ENCODE data around the gene OSBP2.

Gene OSBP2

GRCh38 chr22:30695351-30695851, 727 bp downstream of the OSBP2 start:
- ATAC-seq (ENCODE audit: low read depth) (no peak), DNase-seq (ENCODE audit: low spot score) (no peak)
- TF ChIP-seq, protein P1, sequence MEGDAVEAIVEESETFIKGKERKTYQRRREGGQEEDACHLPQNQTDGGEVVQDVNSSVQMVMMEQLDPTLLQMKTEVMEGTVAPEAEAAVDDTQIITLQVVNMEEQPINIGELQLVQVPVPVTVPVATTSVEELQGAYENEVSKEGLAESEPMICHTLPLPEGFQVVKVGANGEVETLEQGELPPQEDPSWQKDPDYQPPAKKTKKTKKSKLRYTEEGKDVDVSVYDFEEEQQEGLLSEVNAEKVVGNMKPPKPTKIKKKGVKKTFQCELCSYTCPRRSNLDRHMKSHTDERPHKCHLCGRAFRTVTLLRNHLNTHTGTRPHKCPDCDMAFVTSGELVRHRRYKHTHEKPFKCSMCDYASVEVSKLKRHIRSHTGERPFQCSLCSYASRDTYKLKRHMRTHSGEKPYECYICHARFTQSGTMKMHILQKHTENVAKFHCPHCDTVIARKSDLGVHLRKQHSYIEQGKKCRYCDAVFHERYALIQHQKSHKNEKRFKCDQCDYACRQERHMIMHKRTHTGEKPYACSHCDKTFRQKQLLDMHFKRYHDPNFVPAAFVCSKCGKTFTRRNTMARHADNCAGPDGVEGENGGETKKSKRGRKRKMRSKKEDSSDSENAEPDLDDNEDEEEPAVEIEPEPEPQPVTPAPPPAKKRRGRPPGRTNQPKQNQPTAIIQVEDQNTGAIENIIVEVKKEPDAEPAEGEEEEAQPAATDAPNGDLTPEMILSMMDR (IDR thresholded peaks at IDR 0.05; ENCODE audit: poor library complexity, severe bottlenecking): no peak
- H3K4me1 ChIP-seq (ENCODE audit: insufficient read depth, poor library complexity, severe bottlenecking): peaks cover 3% of the 10 kb centered on the region
- H3K27me3 ChIP-seq (ENCODE audit: insufficient read depth, poor library complexity, severe bottlenecking): no peaks in the 10 kb centered on the region
- no peak overlapping the region for H3K27ac ChIP-seq (ENCODE audit: poor library complexity, severe bottlenecking)
- no peaks in the 10 kb centered on the region for H3K9me3 ChIP-seq (ENCODE audit: severe bottlenecking)
- H3K36me3 ChIP-seq (ENCODE audit: low read depth): no peaks in the 10 kb centered on the region
- H3K4me3 ChIP-seq (ENCODE audit: severe bottlenecking): peak overlapping the region; percentile 50

DNA sequence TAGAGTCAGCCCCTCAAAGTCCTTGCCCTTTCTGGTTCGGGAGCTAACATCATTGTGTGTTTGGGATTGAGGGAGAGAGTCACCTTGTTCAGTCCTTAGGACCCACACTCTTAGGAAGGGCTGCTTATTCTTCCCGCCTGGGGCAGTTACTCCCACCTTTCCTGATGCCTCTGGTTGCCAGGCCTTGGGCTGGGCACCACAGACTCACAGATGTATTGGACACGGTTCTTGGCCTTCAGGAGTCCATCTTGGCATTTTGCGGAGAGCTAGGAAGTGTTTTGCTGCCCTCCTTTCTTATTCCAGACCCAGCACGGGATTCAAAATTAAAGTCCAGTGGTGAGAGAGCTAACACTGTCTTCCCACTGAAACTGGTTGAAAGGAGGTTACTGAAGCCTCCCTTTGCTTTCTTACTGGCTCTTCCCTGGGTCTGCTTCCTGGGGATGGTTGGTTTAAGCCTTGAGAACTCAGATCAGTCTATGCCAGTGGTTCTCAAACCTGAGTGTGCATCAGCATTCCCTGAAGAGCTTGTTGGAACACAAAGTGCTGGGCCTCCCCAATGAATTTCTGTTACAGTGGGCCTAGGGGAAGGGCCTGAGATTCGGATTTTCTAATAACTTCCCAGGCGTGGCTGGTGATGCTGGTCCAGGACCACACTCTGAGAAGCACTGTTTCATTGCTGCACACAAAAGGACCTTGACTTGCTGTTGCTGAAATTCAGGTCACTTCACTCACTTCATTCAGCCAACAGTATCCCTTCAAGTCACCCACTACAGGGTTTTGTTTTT, 1.4 kb downstream of the OSBP2 start:
- TF ChIP-seq, protein P1 (IDR thresholded peaks at IDR 0.05; ENCODE audit: poor library complexity, severe bottlenecking): no peak
- H3K27ac ChIP-seq (ENCODE audit: poor library complexity, severe bottlenecking): no peak overlapping the region
- no peaks in the 10 kb centered on the region for H3K27me3 ChIP-seq (ENCODE audit: insufficient read depth, poor library complexity, severe bottlenecking)
- H3K36me3 ChIP-seq (ENCODE audit: low read depth): no peaks in the 10 kb centered on the region
- ATAC-seq (ENCODE audit: low read depth): no peak
- no peak overlapping the region for H3K4me3 ChIP-seq (ENCODE audit: severe bottlenecking)
- no peaks in the 10 kb centered on the region for H3K9me3 ChIP-seq (ENCODE audit: severe bottlenecking)
- peaks cover 3% of the 10 kb centered on the region for H3K4me1 ChIP-seq (ENCODE audit: insufficient read depth, poor library complexity, severe bottlenecking)
- no peak for DNase-seq (ENCODE audit: low spot score)

- no peaks in the 10 kb centered on the region for H3K27me3 ChIP-seq (ENCODE audit: insufficient read depth, poor library complexity, severe bottlenecking)
- no peaks in the 10 kb centered on the region for H3K36me3 ChIP-seq (ENCODE audit: low read depth)
- TF ChIP-seq, protein P1 (IDR thresholded peaks at IDR 0.05; ENCODE audit: poor library complexity, severe bottlenecking): no peak
- H3K27ac ChIP-seq (ENCODE audit: poor library complexity, severe bottlenecking): no peak overlapping the region
- DNase-seq (ENCODE audit: low spot score) (no peak), ATAC-seq (ENCODE audit: low read depth) (no peak)
- H3K4me1 ChIP-seq (ENCODE audit: insufficient read depth, poor library complexity, severe bottlenecking): peaks cover 3% of the 10 kb centered on the region
- no peak overlapping the region for H3K4me3 ChIP-seq (ENCODE audit: severe bottlenecking)
- no peaks in the 10 kb centered on the region for H3K9me3 ChIP-seq (ENCODE audit: severe bottlenecking)
Observed at GRCh38 chr22:30697975-30698374, 3.3 kb downstream of the OSBP2 start.

- Histone ChIP-seq H3K36me3 (ENCODE audit: low read depth) (no peaks in the 10 kb centered on the region), H3K27me3 (ENCODE audit: insufficient read depth, poor library complexity, severe bottlenecking) (no peaks in the 10 kb centered on the region), H3K4me3 (ENCODE audit: severe bottlenecking) (no peak overlapping the region), H3K4me1 (ENCODE audit: insufficient read depth, poor library complexity, severe bottlenecking) (no peaks in the 10 kb centered on the region), H3K27ac (ENCODE audit: poor library complexity, severe bottlenecking) (no peak overlapping the region), H3K9me3 (ENCODE audit: severe bottlenecking) (no peaks in the 10 kb centered on the region)
- DNase-seq (ENCODE audit: low spot score): no peak
- peak; percentile 79; the same call in 2 of the 3 replicates for ATAC-seq (ENCODE audit: low read depth)
- TF ChIP-seq, protein P1 (IDR thresholded peaks at IDR 0.05; ENCODE audit: poor library complexity, severe bottlenecking): no peak
Observed at GRCh38 chr22:30701872-30702271, 7.2 kb downstream of the OSBP2 start.

DNA sequence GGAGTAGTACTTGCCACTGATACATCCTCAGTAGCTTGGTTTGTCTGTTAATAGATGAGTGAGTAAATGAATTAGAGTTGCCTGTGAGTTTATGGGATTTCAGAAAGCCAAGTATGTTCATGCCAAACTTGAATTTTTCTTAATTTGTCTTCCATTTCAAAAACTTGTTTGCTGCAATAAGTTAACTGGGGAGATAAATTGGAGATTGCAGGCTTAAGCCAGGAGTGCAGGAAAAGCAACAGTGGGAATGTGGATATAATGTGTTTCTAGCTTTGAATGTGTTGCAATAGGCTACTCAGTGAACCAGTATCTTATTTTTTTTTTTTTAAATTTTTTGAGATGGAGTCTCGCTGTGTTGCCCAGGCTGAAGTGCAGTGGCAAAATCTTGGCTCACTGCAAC, 8.2 kb downstream of the OSBP2 start:
- H3K4me3 ChIP-seq (ENCODE audit: severe bottlenecking): no peak overlapping the region
- no peaks in the 10 kb centered on the region for H3K9me3 ChIP-seq (ENCODE audit: severe bottlenecking)

More for the DNA sequence above, 8.2 kb downstream of the OSBP2 start:
- H3K27me3 ChIP-seq (ENCODE audit: insufficient read depth, poor library complexity, severe bottlenecking): no peaks in the 10 kb centered on the region
- no peak overlapping the region for H3K27ac ChIP-seq (ENCODE audit: poor library complexity, severe bottlenecking)
- H3K4me1 ChIP-seq (ENCODE audit: insufficient read depth, poor library complexity, severe bottlenecking): no peaks in the 10 kb centered on the region
- DNase-seq (ENCODE audit: low spot score) (no peak), ATAC-seq (ENCODE audit: low read depth) (no peak)
- TF ChIP-seq, protein P1 (IDR thresholded peaks at IDR 0.05; ENCODE audit: poor library complexity, severe bottlenecking): no peak
- H3K36me3 ChIP-seq (ENCODE audit: low read depth): no peaks in the 10 kb centered on the region
